ENCODE measurements around the gene GLUD1.
"Not testable (repeated sequence)": the region's sequence is repeated elsewhere in the genome, so short reads cannot be mapped to it uniquely, and the experiment has no call there.

GLUD1 gene

GRCh38 chr10:87038786-87039185 is 55.9 kb downstream of the GLUD1 start:
- no peak for TF ChIP-seq SUZ12 (IDR thresholded peaks at IDR 0.05; ENCODE audit: extremely low read depth, insufficient read depth, insufficient read length)
- no peak for TF ChIP-seq YY1 (IDR thresholded peaks at IDR 0.05; ENCODE audit: insufficient read depth, insufficient read length)
- no peak for TF ChIP-seq ZNF274 (IDR thresholded peaks at IDR 0.05; ENCODE audit: low read depth, low read length)
- Histone ChIP-seq H3K4me1 (ENCODE audit: insufficient read depth, insufficient read length) (peaks cover 3% of the 10 kb centered on the region), H3K4me3 (ENCODE audit: insufficient read length, low read depth) (no peak overlapping the region), H3K36me3 (ENCODE audit: insufficient read depth, insufficient read length, low read length) (no peaks in the 10 kb centered on the region), H3K9ac (ENCODE audit: insufficient read length, low read depth) (no peak overlapping the region), H3K9me3 (ENCODE audit: insufficient read depth, low read length) (no peaks in the 10 kb centered on the region), H3K27me3 (ENCODE audit: insufficient read depth, insufficient read length) (no peaks in the 10 kb centered on the region)
- DNase-seq (ENCODE audit: low read depth, low spot score), result no peak

GRCh38 chr10:87038286-87038717 is 56.3 kb downstream of the GLUD1 start:
- Histone ChIP-seq H3K36me3 (ENCODE audit: insufficient read depth, insufficient read length, low read length) (no peaks in the 10 kb centered on the region), H3K9ac (ENCODE audit: insufficient read length, low read depth) (no peak overlapping the region), H3K4me3 (ENCODE audit: insufficient read length, low read depth) (no peak overlapping the region), H3K4me1 (ENCODE audit: insufficient read depth, insufficient read length) (peaks cover 3% of the 10 kb centered on the region), H3K27me3 (ENCODE audit: insufficient read depth, insufficient read length) (no peaks in the 10 kb centered on the region), H3K9me3 (ENCODE audit: insufficient read depth, low read length) (no peaks in the 10 kb centered on the region)
- TF ChIP-seq SUZ12 (IDR thresholded peaks at IDR 0.05; ENCODE audit: extremely low read depth, insufficient read depth, insufficient read length), result no peak
- no peak for TF ChIP-seq ZNF274 (IDR thresholded peaks at IDR 0.05; ENCODE audit: low read depth, low read length)
- TF ChIP-seq YY1 (IDR thresholded peaks at IDR 0.05; ENCODE audit: insufficient read depth, insufficient read length), result no peak
- no peak for DNase-seq (ENCODE audit: low read depth, low spot score)

GRCh38 chr10:87036623-87037022 is 58.0 kb downstream of the GLUD1 start:
- Histone ChIP-seq H3K9ac (ENCODE audit: insufficient read length, low read depth) (no peak overlapping the region), H3K4me3 (ENCODE audit: insufficient read length, low read depth) (no peak overlapping the region), H3K9me3 (ENCODE audit: insufficient read depth, low read length) (peaks cover 6% of the 10 kb centered on the region; the same call in 1 of the 2 replicates), H3K36me3 (ENCODE audit: insufficient read depth, insufficient read length, low read length) (no peaks in the 10 kb centered on the region), H3K4me1 (ENCODE audit: insufficient read depth, insufficient read length) (peaks cover 3% of the 10 kb centered on the region), H3K27me3 (ENCODE audit: insufficient read depth, insufficient read length) (no peaks in the 10 kb centered on the region)
- no peak for DNase-seq (ENCODE audit: low read depth, low spot score)
- TF ChIP-seq SUZ12 (IDR thresholded peaks at IDR 0.05; ENCODE audit: extremely low read depth, insufficient read depth, insufficient read length) (no peak), YY1 (IDR thresholded peaks at IDR 0.05; ENCODE audit: insufficient read depth, insufficient read length) (no peak), ZNF274 (IDR thresholded peaks at IDR 0.05; ENCODE audit: low read depth, low read length) (no peak)

- Histone ChIP-seq H3K4me1 (ENCODE audit: insufficient read depth, insufficient read length) (no peaks in the 10 kb centered on the region), H3K9ac (ENCODE audit: insufficient read length, low read depth) (no peak overlapping the region), H3K9me3 (ENCODE audit: insufficient read depth, low read length) (peaks cover 19% of the 10 kb centered on the region; the same call in 1 of the 2 replicates), H3K27me3 (ENCODE audit: insufficient read depth, insufficient read length) (no peaks in the 10 kb centered on the region), H3K36me3 (ENCODE audit: insufficient read depth, insufficient read length, low read length) (no peaks in the 10 kb centered on the region), H3K4me3 (ENCODE audit: insufficient read length, low read depth) (no peak overlapping the region)
- no peak for DNase-seq (ENCODE audit: low read depth, low spot score)
- no peak for TF ChIP-seq ZNF274 (IDR thresholded peaks at IDR 0.05; ENCODE audit: low read depth, low read length)
- TF ChIP-seq SUZ12 (IDR thresholded peaks at IDR 0.05; ENCODE audit: extremely low read depth, insufficient read depth, insufficient read length), result no peak
- no peak for TF ChIP-seq YY1 (IDR thresholded peaks at IDR 0.05; ENCODE audit: insufficient read depth, insufficient read length)
Measured at GRCh38 chr10:87030912-87031635, 63.6 kb downstream of the GLUD1 start.

- H3K4me3 ChIP-seq (ENCODE audit: insufficient read length, low read depth); H3K36me3 ChIP-seq (ENCODE audit: insufficient read depth, insufficient read length, low read length); H3K9ac ChIP-seq (ENCODE audit: insufficient read length, low read depth); H3K27me3 ChIP-seq (ENCODE audit: insufficient read depth, insufficient read length); H3K4me1 ChIP-seq (ENCODE audit: insufficient read depth, insufficient read length); DNase-seq (ENCODE audit: low read depth, low spot score): not testable (repeated sequence)
- peaks cover 19% of the 10 kb centered on the region; the same call in 1 of the 2 replicates for H3K9me3 ChIP-seq (ENCODE audit: insufficient read depth, low read length)
Measured at GRCh38 chr10:87030419-87030818, 64.2 kb downstream of the GLUD1 start.

GRCh38 chr10:87026747-87027508 is 67.7 kb downstream of the GLUD1 start:
- DNase-seq (ENCODE audit: low read depth, low spot score); H3K27me3 ChIP-seq (ENCODE audit: insufficient read depth, insufficient read length); H3K4me3 ChIP-seq (ENCODE audit: insufficient read length, low read depth); H3K4me1 ChIP-seq (ENCODE audit: insufficient read depth, insufficient read length); H3K9ac ChIP-seq (ENCODE audit: insufficient read length, low read depth); H3K36me3 ChIP-seq (ENCODE audit: insufficient read depth, insufficient read length, low read length): not testable (repeated sequence)
- peaks cover 15% of the 10 kb centered on the region; the same call in 1 of the 2 replicates for H3K9me3 ChIP-seq (ENCODE audit: insufficient read depth, low read length)

GRCh38 chr10:87025285-87025958 is 69.2 kb downstream of the GLUD1 start:
- H3K9ac ChIP-seq (ENCODE audit: insufficient read length, low read depth); H3K9me3 ChIP-seq (ENCODE audit: insufficient read depth, low read length); H3K4me1 ChIP-seq (ENCODE audit: insufficient read depth, insufficient read length); H3K4me3 ChIP-seq (ENCODE audit: insufficient read length, low read depth); H3K27me3 ChIP-seq (ENCODE audit: insufficient read depth, insufficient read length); H3K36me3 ChIP-seq (ENCODE audit: insufficient read depth, insufficient read length, low read length): not testable (repeated sequence)
- DNase-seq (ENCODE audit: low read depth, low spot score), result peak; percentile 23

GRCh38 chr10:87020056-87020455 is 74.6 kb downstream of the GLUD1 start, which contains the start of gene FAM25A:
TSS of gene FAM25A (plus strand) at chr10:87020294. CDS start at chr10:87020325, 31 bp downstream.
- H3K4me3 ChIP-seq (ENCODE audit: insufficient read length, low read depth); DNase-seq (ENCODE audit: low read depth, low spot score); H3K36me3 ChIP-seq (ENCODE audit: insufficient read depth, insufficient read length, low read length); H3K9me3 ChIP-seq (ENCODE audit: insufficient read depth, low read length); H3K27me3 ChIP-seq (ENCODE audit: insufficient read depth, insufficient read length); H3K9ac ChIP-seq (ENCODE audit: insufficient read length, low read depth); H3K4me1 ChIP-seq (ENCODE audit: insufficient read depth, insufficient read length): not testable (repeated sequence)

- H3K36me3 ChIP-seq (ENCODE audit: insufficient read depth, insufficient read length, low read length); H3K4me1 ChIP-seq (ENCODE audit: insufficient read depth, insufficient read length); H3K9ac ChIP-seq (ENCODE audit: insufficient read length, low read depth); H3K4me3 ChIP-seq (ENCODE audit: insufficient read length, low read depth); H3K27me3 ChIP-seq (ENCODE audit: insufficient read depth, insufficient read length); H3K9me3 ChIP-seq (ENCODE audit: insufficient read depth, low read length); DNase-seq (ENCODE audit: low read depth, low spot score): not testable (repeated sequence)
Measured at GRCh38 chr10:87019504-87019903, 75.1 kb downstream of the GLUD1 start.

- not testable (repeated sequence) for H3K9me3 ChIP-seq (ENCODE audit: insufficient read depth, low read length); H3K4me1 ChIP-seq (ENCODE audit: insufficient read depth, insufficient read length); H3K4me3 ChIP-seq (ENCODE audit: insufficient read length, low read depth); DNase-seq (ENCODE audit: low read depth, low spot score); H3K36me3 ChIP-seq (ENCODE audit: insufficient read depth, insufficient read length, low read length); H3K27me3 ChIP-seq (ENCODE audit: insufficient read depth, insufficient read length); H3K9ac ChIP-seq (ENCODE audit: insufficient read length, low read depth)
Measured at GRCh38 chr10:87019066-87019465, 75.6 kb downstream of the GLUD1 start.

All from NT2/D1 (cell line).